ENCODE results near the gene RAB18.
"Not testable (repeated sequence)": the region's sequence is repeated elsewhere in the genome, so short reads cannot be mapped to it uniquely, and the experiment has no call there.

Gene RAB18

GRCh38 chr10:27558612-27559020 lies 54.5 kb downstream of the RAB18 start:
- no peak for DNase-seq

DNA sequence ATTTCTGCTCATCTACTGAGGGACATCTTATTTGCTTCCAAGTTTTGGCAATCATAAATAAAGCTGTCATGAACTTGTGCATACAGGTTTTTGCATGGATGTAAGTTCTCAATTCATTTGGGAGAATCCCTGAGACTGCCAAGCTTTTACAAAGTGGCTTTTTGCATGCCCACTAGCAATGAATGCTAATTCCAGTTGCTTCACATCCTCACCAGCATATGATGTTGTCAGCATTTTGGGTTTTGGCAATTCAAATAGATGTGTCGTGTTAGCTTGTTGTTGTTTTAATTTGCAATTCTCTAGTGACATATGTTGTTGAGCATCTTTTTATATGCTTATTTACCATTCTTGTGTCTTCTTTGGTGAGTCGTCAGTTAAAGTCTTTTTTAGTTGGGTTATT lies 57.2 kb downstream of the RAB18 start:
- no peak for DNase-seq

GRCh38 chr10:27564398-27564797 lies 60.3 kb downstream of the RAB18 start:
- DNase-seq, result no peak

DNA sequence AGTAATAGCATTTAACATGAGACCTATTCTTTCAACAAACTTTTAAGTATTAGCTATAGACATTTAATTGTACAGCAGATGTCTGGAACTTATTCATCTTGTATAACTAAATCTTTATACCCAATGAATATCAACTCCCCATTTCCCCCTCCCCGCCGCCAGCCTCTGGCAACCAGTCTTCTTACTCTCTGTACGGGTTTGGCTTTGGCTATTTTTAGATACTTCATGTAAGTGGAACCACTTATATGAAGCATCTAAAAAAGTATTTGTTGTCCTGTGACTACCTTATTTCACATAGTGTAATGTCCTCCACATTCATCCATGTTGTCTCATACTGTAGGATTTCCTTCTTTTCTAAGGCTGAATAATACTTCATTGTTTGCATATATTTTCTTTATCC lies 60.8 kb downstream of the RAB18 start:
- no peak for DNase-seq

- no peak for DNase-seq
Measured at GRCh38 chr10:27568196-27569175, 64.4 kb downstream of the RAB18 start.

DNA sequence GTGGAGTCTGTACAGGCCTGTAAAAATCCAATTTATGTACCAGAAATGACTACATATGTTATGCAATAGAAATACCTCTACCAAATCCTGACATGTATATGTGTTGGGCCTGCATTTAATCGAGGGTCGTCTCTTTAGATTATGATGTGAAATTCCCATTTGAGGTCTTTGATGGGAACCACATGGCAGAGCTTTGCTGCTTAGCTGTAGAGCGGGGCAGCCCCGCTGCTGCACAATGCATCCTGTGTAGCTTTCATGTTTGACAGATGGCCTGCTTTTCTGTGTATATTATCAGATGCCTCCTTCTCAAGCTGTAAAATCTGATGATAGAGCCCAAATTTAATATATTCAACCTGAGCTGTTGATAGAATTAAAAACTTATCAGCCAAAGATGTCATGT lies 65.8 kb downstream of the RAB18 start:
- no peak for DNase-seq

DNA sequence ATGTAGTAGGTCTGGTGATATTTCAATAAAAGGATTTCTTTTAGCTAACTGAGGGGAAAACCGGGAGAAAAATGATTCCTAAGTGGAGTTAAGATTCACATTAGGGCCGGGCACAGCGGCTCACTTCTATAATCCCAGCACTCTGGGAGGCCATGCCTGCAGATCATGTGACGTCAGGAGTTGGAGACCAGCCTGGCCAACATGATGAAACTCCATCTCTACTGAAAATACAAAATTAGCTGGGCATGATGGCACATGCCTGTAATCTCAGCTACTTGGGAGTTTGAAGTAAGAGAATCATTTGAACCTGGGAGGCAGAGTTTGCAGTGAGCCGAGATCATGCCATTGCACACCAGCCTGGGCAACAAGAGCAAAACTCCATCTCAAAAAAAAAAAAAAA lies 72.9 kb downstream of the RAB18 start:
- DNase-seq, result not testable (repeated sequence)

GRCh38 chr10:27578316-27578715 lies 74.2 kb downstream of the RAB18 start:
- no peak for DNase-seq

GRCh38 chr10:27581225-27581624 lies 77.1 kb downstream of the RAB18 start:
- DNase-seq, result no peak

DNA sequence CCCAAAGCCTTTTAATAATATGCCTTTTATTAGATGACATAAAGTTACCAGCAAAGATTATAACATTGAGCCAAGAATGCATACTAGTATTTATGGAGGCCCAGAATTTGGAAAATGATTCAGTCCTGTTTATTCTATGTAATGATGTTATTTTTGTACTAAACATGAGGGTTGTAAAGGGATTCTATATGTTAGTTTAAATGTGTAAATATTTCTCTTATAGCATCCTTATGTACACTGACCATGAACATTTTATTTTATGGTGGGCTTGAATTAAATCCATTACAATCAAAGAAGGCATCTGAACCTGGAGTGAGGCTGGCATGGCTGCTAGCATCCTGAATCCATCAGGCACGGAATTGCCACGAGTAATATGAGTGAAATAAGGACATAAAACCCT lies 80.2 kb downstream of the RAB18 start:
- DNase-seq, result no peak
